Right hindlimb (tissue), 1 donor: ENCODE data around the gene DOCK8.
A peak's percentile ranks its signal among the peaks of the same experiment; 100 is the strongest.
"Not testable (repeated sequence)": the region's sequence is repeated elsewhere in the genome, so short reads cannot be mapped to it uniquely, and the experiment has no call there.

Experiments
- DNase-seq: peaks from one replicate; pipeline ENCODE4 v3.0.0-alpha.2; 2018

The DOCK8 gene

DNA sequence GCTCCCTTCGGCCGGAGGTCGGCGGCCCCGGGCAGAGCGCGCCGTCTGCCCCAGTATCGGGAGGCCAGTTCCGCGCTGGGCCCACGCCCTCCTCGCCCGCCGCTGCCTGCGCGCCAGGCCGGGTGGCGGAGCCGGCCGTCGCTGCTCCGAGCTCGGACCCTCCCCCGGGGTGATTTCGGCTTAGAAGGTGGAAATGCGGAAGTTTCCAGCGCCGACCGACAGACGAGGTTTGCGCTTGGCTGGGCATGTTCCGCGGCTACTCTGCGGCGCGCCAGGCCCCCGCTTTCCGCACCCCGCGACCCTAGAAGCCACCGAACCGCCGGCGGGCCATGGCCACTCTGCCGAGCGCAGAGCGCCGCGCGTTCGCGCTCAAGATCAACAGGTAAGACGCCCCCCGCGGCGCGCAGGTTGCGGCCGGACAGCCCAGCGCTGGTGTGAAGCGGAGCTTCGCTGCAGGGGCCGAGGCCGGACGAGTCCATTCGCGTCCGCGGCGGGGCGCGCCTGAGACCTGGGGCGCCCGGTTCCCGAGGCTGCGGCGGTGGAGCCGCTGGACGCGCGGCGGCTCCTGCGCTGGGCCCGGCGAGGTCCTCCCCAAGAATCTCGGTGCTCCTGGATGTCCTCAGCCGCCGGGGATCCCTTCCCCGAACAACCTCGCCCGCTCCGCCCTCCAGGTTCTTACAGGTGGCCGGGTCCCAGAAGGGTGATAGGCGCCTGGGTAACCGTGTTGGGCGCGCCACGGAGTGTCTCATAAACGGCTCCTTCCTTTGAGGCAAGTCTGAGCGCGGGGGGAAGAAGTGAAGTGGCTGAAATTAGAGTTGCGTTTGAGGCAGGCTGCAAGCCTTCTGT is at the start of gene DOCK8:
DOCK8 (plus strand) TSS at position 218 of the 846 bp plus-strand sequence; CDS start at position 330, 112 bp downstream.
- DNase-seq = peak; percentile 67

- not testable (repeated sequence) for DNase-seq
Observed at GRCh38 chr9:169757-170156, 44.9 kb upstream of the DOCK8 start.

DNA sequence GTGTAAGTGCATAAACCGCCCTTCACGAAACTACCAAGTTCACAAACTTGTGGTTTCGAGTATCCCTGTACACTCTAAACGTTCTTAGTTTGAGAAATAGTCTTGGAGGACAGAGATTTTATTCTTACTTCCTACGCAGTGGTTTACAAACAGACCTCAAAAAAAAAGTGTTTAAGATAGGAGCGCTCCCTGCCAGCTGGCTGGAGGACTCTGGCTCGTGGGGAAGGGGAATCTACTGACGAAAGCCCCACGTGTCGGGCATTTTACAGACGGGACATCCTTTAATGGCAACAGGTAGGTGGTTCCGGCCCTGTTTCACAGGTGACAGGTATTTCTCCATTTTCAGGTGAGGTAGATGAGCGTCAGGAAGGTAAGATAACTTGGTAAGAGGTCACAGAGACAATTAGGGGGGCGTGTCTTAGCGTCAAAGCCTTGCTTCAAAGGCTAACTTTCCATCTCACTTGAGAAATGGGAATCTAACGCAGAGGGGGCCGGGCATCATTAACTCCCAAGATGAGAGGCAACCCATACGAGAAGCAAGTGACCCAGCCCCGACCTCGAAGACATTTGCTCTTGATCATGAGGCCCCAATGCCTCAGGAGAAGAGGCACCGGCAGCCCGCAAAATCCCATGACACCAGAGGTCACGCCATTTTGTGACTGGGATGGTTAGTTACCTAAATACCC is 36.4 kb upstream of the DOCK8 start:
- DNase-seq = peak; percentile 13

DNA sequence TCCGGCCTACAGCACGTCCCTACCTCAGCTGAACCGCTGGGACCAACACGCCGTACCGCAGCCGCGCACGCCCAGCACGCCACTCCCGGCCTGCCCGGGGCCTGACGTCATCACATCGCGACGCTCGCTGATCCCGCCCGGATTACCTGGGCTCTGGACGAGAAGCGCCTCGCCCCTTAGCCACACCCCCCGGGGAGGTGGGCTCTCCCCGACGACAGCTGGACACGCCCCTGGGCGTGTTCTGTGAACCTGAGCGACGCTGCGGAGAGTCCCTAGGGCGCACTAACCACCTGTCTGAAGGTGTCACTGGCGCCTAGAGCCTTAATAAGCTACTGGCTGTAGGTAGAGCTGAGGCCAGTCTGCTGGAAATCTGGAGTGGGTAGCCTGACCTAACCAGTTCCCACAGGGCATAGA is 35.7 kb upstream of the DOCK8 start, which contains the start of gene ZNG1A:
ZNG1A (minus strand) TSS at position 87 of the 414 bp plus-strand sequence. CDS start 87 bp downstream, outside the sequence.
- DNase-seq = peak; percentile 79

- not testable (repeated sequence) for DNase-seq
Observed at GRCh38 chr9:199601-200000, 15.1 kb upstream of the DOCK8 start.

DNA sequence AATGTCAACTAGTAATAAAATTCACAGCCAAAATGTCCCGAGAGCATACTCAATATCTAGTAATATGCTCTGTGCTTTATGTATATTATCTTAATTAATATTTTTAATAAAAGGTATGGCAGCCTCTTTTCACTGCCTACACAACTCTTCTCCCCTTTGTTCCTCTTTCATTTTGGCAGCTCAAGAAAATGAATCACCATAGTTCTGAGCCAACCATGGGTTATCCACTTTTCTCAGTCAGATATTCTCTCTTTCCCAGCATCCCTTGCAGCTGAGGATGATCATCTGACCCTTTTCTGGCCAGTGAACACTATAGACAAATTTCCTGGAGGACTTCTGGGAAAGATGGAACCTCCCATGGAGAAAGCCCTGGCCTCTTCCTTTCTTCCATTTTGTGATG is 8.2 kb upstream of the DOCK8 start:
- no peak for DNase-seq

DNA sequence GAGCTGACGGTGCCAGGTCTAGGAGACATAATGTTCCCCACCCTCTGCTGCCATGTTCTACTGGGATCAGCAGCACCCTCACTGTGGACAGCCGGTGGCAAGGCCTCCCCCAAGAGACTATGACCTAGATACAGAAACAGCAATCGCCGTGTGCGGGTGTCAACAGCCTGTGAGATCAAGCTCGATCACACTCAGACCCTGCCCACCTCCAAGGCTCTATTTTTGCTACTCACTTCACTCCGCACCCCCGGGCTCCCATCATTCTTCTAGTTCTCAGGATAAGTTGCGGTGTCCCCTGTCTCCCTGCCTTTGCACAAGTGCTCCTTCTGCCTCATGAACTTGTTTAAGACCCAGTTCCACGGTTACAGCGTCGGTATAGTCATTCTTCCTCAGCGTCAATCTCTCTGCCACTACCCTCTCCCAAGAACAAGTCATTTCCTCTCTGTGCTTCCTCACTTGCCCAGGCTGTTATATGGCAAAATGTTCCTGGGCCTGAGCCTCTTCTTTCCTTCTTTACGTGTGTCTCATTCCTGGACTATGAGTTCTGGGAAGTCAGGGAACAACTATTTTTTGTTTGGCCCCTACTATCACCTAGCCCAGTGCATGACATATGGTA is 5.4 kb upstream of the DOCK8 start:
- no peak for DNase-seq

DNA sequence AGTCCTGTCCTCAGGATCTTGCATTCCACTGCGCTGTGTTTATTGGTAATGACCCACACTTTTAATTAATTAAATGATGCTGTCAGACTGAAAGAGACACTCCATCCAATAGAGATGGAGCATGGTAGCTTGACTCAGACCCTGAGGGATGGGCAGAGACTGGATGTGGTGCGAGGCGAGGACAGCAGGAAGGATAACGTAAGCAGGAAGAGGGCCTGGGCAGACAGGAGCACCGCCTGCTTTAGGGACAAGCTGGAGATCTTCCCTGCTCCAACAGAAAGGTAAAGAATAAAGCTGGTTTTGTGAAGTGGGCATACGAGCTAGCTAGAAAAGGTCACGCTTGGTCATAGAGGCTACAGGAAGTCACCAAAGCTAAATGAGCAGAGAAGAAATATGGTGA is 3.6 kb upstream of the DOCK8 start:
- no peak for DNase-seq

DNA sequence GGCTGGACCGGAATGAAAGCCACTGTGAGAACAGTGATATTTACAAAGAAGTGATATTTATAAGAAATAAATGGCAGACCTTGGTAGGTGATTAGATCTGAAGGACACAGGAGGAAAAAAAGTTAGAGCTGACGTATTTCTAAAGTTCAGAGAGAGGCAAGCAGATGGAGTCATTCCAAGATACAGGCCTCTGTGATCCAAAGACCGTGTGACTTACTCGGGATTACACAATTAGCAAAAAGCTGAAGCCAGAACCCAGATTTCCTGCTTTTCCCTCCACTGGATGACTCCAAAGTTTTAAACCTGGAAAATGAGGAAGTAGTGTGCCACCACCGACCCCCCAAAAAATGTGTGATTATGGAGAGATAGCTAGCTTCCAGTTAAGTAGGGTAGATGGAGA is 3.1 kb upstream of the DOCK8 start:
- no peak for DNase-seq

GRCh38 chr9:212297-212696 is 2.4 kb upstream of the DOCK8 start:
- no peak for DNase-seq

- not testable (repeated sequence) for DNase-seq
Observed at GRCh38 chr9:213901-214300, 764 bp upstream of the DOCK8 start.

GRCh38 chr9:214351-214647 is 366 bp upstream of the DOCK8 start:
- no peak for DNase-seq

DNA sequence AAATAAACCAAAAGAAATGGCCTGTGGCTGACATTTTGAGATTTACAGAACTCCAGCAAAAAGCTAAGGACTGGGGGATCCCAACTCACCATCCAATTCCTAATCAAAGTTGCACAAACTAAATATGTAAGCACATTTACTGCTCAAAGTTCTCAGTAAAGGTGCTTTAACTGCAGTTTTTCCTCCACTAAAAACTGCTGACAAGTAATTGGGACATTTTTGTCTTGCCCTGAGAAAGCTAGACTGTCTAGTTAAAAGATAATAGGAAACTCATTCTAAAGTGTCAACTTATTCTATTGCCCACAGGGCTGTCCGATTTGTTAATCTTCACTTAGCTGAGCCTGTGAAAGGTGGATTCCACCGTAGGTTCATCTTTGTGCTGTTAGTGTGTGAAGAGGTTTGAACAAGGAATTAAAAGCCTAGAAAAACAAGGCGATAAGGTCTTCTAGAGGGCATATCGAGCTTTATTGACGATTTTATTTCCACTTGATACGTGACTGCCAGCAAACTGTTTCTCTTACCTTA is 1.0 kb downstream of the DOCK8 start:
- DNase-seq = no peak

DNA sequence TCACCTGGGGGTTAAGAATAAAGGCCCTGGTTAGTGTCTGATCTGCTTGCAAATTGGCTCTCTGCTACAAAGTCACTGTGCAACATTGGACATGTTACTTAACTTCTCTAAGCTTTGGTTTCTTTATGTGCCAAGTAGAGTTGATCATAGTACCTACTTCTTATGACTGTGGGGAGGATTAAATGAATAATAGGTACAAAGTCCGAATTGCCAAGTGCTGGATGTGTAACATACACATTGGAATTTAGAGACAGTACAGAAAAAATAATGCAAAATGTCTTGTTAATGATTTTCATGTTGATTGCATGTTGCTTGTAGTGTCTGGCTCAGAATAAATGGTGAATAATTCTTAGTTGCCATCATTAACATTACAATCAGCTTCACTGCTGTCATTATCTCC is 2.2 kb downstream of the DOCK8 start:
- no peak for DNase-seq

DNA sequence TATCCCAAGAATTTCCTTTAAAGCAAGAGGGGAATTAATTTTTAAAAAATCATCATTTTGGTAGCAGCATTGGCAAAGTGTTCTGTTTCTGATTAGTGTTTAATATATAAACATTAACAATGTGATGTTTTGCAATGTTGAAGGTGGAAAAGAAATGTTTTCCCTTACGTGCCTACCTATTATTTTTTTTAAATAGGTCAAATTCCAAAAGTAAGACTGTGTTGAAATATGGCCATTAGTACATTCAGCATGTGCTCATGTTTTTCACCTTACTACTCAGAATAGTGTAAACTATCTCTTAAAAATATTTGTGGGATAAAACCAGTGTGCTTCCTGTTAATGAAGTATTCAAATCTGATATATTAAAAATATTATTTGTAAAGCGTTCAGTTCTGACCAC is 3.3 kb downstream of the DOCK8 start:
- no peak for DNase-seq

- not testable (repeated sequence) for DNase-seq
Observed at GRCh38 chr9:219036-219435, 4.4 kb downstream of the DOCK8 start.

- DNase-seq = no peak
Observed at GRCh38 chr9:219670-220365, 5.2 kb downstream of the DOCK8 start.

GRCh38 chr9:221989-222776 is 7.5 kb downstream of the DOCK8 start:
- DNase-seq = no peak

- DNase-seq = no peak
Observed at GRCh38 chr9:223152-223551, 8.5 kb downstream of the DOCK8 start.

DNA sequence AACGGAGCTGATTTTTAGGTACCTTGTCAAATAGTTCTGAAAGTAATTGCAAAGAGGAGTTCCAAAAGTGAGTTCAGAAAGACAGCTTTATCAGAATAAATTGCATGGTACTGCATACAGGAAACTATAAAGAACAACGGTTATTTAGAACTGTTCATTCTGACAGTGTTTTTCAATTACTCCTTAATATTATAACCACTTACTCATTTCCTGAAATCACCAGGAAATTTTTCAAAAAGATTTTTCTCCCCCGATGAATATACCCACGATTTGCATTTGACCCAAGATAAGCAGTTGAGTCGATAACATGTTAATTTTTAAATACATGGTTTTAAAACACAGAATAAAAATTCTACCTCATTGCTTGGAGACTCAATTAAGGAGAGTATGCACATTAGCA is 9.4 kb downstream of the DOCK8 start:
- DNase-seq = no peak

DNA sequence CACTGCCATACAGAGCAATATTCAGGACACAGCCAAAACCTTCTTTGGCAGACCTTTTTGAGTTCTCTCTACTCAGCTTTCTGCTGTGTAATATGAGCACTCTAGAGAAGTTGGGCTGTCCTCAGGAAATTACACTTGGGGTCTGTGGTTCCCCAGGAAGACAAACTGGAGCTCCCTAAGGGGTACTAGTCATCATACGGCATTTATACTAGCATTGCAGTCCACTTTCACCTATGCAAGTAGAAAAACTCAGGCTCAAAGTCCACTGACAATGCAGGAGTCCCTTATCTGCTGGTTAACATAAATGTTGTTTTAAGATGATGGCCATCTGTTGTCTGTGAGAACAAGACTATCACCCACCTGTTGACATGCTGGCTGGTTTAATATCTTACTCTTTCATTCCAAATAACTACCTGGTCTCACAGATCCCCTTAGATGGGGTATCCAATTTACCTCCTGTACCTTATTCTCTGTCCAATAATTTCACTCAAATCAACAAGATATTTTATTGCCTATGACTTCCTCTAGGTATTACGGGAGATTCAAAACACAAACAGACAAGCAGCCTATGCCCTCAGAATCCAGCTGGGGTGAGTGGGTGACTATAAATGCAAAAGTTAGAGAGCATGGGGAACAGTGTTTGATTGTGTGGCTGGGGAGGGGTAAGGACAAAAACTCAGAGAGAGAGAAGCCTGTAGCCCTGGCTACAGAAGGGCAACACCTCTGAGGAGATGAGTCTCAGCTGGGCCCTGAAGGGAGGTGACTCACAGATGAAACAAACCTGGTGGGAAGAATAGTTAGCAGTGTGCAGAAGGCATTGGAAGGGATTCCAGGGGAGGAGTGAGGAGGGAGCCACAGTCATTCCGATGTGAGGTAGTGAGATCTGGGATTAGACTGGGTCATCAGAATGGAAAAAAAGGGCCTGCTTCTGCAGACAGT is 10.2 kb downstream of the DOCK8 start:
- DNase-seq = no peak
